ENCODE data around the gene SPOCK1.

GRCh38 chr5:137233726-137234125, 265.4 kb downstream of the SPOCK1 start:
- TF ChIP-seq CTCF (IDR thresholded peaks at IDR 0.05; ENCODE audit: borderline replicate concordance, extremely low read depth, low read length, poor library complexity, severe bottlenecking) (no peak), EZH2 (IDR thresholded peaks at IDR 0.05; ENCODE audit: borderline replicate concordance, low read depth, low read length, severe bottlenecking) (no peak)
